CD4-positive, alpha-beta T cell treated with Interleukin-10 for 1 hour (primary cell): ENCODE data around the gene PRDM7.
"Not testable (repeated sequence)": the region's sequence is repeated elsewhere in the genome, so short reads cannot be mapped to it uniquely, and the experiment has no call there.

Source experiments
- DNase-seq: peaks from one replicate; pipeline ENCODE4 v3.0.0-alpha.2; 2020

PRDM7 gene

GRCh38 chr16:90070440-90070839 is 6.7 kb downstream of the PRDM7 start:
- DNase-seq, result no peak

- no peak for DNase-seq
These were observed 15.7 kb downstream of the PRDM7 start for GRCh38 chr16:90061437-90061836.

DNA sequence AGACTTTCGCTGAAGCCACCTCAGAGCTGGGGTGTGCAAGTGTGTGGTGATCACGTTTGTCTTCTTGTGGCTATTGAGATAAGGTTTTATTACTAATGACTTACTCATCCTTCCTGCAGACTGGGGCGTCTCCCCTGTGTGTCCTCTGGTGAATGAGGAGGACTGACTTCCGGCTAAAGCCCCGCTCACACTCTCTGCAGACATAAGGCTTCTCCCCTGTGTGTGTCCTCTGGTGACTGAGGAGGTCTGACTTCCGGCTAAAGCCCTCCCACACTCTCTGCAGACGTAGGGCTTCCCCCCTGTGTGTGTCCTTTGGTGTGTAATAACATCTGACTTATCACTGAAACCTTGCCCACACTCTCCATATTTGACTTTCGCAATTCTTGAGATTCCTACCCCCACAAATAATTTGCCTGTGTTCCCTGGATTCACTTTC is 19.4 kb downstream of the PRDM7 start:
- DNase-seq, result no peak

DNA sequence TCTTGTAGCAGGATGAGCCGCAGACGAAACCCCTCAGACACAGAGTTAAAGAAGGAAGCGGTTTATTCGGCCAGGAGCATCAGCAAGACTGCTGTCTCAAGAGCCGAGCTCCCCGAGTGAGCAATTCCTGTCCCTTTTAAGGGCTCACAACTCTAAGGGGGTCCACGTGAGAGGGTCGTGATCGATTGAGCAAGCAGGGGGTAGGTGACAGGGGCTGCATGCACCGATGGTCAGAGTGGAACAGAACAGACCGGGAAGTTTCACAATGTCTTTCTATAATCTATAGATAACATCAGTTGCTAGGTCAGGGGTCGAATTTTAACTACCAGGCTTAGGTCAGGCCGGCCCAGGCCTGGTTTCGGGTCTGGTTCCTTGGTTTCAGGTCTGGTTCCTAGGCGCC is 20.6 kb downstream of the PRDM7 start:
- DNase-seq, result not testable (repeated sequence)

DNA sequence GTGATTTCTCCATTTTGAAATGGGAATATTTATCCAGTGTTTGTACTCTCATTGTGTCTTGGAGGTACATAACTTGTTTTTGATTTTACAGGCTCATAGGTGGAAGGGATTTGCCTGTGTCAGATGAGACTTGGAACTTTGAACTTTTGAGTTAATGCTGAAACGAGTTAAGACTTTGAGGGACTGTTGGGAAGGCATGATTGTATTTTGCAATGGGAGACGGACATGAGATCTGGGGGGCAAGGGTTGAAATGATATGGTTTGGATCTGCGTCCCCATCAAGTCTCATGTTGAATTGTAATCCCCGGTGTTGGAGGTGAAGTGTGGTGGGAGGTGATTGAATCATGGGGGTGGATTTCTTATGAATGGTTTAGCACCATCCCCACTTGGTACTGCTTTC is 21.8 kb downstream of the PRDM7 start:
- DNase-seq, result no peak

- no peak for DNase-seq
These were observed 22.6 kb downstream of the PRDM7 start for GRCh38 chr16:90054554-90054953.

DNA sequence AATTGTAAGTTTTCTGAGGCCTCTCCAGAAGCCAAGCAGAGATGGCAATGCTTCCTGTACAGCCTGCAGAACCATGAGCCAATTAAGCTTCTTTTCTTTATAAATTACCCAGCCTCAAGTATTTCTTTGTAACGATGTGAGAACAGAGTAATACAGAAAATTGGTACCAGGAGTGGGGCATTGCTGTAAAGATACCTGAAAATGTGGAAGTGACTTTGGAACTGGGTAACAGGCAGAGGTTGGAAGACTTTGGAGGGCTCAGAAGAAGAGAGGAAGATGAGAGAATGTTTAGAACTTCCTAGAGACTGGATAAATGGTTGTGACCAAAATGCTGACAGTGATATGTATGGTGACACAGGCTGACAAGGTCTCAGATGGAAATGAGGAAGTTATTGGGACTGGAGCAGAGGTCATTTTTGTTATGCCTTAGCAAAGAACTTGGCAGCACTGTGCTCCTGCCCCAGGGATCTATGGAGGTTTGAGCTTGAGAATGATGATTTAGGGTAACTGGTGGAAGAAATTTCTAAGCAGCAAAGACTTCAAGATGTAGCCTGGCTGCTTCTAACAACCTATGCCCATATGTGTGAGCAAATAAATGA is 23.1 kb downstream of the PRDM7 start:
- DNase-seq, result no peak

- no peak for DNase-seq
These were observed 26.2 kb downstream of the PRDM7 start for GRCh38 chr16:90050969-90051368.

DNA sequence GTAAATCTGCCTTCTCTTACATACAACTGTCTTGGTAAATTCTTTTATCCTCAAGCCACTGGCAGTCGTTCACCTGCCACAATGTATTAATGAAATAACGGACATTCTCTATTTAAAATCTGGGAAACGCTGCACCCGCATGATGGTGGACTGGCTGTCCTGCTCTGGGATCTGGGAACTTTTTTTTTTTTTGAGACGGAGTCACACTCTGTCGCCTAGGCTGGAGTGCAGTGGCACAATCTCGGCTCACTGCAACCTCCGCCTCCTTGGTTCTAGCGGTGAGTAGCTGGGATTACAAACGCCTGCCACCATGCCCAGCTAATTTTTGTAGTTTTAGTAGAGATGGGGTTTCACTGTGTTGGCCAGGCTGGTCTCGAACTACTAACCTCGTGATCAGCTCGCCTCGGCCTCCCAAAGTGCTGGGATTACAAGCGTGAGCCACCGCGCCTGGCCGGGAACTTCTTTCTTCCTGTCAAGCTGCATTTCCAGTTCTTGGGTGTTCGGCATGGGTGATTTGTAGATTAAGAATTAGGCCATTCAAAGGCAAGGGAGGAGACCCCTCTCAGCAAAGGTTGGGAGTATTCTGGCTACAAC is 28.3 kb downstream of the PRDM7 start:
- no peak for DNase-seq

DNA sequence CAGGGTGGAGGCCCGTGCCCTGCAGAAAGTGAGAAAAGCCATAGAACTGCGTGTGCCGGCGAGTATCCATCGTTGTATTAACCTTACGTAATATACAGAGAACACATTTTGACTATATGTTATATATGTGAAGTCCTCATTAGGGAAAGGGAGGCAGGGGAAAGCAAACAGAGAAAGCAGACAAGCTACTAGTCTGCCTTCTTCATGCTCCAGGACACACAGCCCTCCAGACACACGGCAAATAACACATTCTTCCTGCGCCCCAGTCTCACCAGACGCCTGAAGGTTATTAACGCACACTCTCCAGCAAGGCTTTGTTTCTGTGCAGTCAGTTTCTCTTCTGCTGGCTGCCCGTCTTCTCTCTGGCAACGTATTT is 28.8 kb downstream of the PRDM7 start:
- no peak for DNase-seq

DNA sequence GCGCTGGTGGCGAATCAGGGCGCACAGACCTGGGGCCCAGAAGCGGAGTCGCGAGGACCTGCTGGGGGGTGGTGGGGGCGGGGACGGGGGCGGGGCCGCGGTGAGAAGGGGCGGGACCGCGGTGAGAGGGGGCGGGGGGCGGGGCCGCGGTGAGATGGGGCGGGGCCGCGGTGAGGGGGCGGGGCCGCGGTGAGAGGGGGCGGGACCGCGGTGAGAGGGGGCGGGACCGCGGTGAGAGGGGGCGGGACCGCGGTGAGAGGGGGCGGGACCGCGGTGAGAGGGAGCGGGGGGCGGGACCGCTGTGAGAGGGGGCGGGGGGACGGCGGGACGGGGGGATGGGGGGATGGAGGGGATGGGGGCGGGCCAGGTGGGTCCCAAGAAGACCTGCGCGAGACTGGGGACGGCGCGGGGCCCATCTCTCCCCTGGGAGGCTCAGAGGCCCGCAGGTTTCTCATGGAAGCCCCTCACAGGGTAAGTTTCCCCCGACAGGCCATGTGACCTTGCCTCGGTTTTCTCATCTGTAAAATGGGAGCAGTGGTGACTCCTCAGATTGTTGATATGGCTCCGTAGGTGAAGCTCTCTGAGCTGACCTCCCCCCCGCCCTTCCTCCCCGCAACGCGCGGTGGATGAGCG is 29.3 kb downstream of the PRDM7 start:
- DNase-seq, result no peak

GRCh38 chr16:90046971-90047713 is 30.0 kb downstream of the PRDM7 start:
- no peak for DNase-seq

GRCh38 chr16:90046122-90046970 is 30.8 kb downstream of the PRDM7 start:
- no peak for DNase-seq

- no peak for DNase-seq
These were observed 33.0 kb downstream of the PRDM7 start for GRCh38 chr16:90044111-90044551.

DNA sequence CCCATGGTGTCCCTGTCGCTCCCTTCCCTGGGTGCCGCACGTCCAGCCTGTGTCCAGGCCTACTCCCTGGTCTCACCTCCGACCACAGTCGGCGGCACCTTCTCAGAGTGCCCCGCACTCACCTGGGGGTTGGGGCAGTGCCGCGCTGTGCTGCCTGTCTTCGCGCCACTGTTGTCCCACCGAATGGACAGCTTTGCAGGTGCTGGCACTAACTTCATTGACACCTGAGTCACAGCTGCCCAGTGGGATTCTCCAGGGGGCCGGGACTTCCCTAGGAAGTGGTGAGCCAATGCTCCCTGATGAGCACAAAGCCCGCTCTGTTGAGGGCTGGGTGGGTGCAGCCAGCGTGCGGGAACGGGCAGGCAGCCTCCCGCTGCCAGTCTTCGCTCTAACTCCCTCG is 33.6 kb downstream of the PRDM7 start:
- no peak for DNase-seq

- DNase-seq, result no peak
These were observed 34.1 kb downstream of the PRDM7 start for GRCh38 chr16:90042946-90043514.

GRCh38 chr16:90041896-90042473 is 35.1 kb downstream of the PRDM7 start:
- DNase-seq, result no peak

- DNase-seq, result no peak
These were observed 36.7 kb downstream of the PRDM7 start for GRCh38 chr16:90040152-90041023.

GRCh38 chr16:90037276-90037675 is 39.9 kb downstream of the PRDM7 start:
- no peak for DNase-seq

GRCh38 chr16:90035902-90036301 is 41.2 kb downstream of the PRDM7 start:
- DNase-seq, result no peak

GRCh38 chr16:90034504-90034903 is 42.6 kb downstream of the PRDM7 start:
- DNase-seq, result no peak
